Measurements from ENCODE around the gene SEMA4D. TPM values are rescaled to one million over a fixed set of nuclear protein-coding genes. Genes with fewer than 3 reads are reported as not detected.

Gene SEMA4D
- total RNA-seq, 1 donor from 2014 or later, result 54.3 TPM

DNA sequence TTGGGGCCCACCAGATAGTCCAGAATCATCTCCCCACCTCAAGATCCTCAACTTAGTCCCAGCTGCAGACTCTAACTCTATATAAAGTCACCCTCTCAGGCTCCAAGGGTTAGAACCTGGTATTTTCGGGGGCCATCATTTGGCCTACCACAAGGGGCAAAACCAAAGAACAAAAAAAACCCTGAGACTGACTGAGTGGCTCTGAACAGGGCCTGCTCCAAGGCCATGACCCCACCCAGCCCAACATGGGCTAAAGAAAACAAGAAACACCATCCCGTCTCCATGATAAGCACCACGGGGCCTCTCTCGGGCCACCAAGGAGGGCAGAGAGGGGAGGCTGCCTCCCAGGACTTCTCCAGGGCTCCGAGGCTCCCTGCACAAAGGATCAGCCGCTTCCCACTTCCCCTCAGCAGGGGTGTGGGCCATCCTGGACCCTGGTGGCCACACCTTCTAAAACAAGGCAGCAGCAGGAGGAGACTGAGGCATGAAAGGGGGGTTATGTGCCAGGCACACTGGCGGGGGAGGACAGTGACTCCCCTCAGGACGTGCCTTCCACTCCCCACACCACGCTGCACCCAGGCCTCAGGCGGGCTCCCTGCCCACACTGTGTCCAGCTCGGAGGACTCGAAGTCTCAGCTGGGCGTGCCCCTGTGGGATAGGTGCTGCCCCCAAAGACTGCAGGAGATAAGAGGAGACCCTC is 51.5 kb downstream of the SEMA4D start:
- no peak for DNase-seq (ENCODE audit: low spot score)

DNA sequence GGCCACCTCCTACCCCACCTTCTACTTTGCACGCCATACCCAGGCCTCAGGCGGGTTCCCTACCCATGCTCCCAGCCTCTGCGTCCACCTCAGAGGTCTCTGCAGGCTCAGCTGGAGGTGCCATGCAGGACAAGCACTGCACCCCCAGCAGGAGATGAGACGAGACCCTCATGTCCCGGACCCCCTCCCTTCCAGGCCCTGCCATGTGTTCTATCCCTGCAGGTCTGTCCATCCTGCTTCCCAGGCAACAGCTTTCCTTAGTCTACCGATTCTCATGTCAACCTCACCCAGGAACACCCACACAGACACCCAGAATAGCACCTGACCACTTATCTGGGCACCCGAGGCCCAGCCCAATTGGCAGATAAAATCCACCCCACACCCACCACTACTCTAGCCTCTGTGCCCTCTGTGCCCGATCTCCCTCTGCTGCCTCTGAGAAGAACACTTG is 52.1 kb downstream of the SEMA4D start:
- no peak for DNase-seq (ENCODE audit: low spot score)

- DNase-seq (ENCODE audit: low spot score), result no peak
These were observed 52.8 kb downstream of the SEMA4D start for GRCh38 chr9:89444925-89445765.

GRCh38 chr9:89444274-89444673 is 53.6 kb downstream of the SEMA4D start:
- DNase-seq (ENCODE audit: low spot score), result no peak

- no peak for DNase-seq (ENCODE audit: low spot score)
These were observed 54.7 kb downstream of the SEMA4D start for GRCh38 chr9:89442981-89443814.

DNA sequence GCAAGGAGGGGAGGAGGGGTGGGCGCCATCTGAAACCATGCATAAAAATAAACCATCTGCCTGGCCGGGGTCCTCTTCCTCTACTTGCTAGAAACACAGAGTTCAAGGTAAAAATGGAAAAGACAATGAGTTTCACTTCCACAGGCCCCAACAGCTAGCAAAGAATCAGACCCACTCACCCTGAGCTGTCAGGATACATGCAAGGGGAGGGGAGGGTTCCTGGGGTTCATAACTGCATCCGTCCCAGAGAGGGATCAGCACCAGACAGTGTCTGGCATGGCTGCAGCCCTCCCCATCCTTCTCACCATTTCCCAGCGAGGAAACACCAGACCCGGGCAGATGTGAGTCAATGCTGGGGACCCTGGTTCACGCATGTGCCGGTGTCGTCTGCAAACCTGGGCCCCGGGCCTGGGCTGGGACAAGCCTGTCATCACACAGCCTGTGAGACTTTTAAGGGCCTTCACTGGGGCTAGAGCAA is 55.4 kb downstream of the SEMA4D start:
- no peak for DNase-seq (ENCODE audit: low spot score)

GRCh38 chr9:89441986-89442385 is 55.9 kb downstream of the SEMA4D start:
- no peak for DNase-seq (ENCODE audit: low spot score)

GRCh38 chr9:89441655-89441970 is 56.3 kb downstream of the SEMA4D start:
- no peak for DNase-seq (ENCODE audit: low spot score)

DNA sequence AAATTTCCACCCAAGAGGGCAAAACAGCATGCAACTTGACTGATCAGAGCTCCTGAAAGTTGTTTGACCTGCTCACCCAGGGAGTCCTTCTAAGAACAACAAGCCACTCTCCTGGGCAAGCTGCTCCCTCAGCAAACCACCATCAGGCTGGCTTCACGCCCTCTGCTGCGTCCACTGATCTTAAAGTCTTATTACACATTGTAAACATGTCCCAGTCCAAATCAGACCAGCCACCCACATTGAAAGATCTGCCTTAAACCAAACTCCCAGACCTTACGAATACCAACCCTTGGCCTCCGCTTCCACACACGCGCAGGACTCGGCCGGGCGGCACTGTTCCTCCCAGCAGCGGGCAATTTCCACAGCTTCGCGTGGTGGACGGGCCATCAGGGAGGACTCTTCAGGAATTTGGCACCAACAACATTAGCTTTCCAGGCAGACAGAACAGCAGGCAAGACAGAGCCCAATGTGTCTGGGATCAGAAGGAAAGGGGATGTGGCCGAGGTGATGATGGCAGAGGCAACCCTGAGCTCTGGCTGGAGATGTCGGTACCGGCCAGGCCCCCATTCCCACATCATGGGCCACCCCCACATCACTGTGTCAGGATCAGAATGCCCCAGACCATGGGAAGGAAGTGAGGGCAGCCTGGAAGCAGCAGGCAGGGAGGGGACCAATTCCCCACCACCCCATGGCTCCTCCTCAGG is 56.8 kb downstream of the SEMA4D start:
- no peak for DNase-seq (ENCODE audit: low spot score)

DNA sequence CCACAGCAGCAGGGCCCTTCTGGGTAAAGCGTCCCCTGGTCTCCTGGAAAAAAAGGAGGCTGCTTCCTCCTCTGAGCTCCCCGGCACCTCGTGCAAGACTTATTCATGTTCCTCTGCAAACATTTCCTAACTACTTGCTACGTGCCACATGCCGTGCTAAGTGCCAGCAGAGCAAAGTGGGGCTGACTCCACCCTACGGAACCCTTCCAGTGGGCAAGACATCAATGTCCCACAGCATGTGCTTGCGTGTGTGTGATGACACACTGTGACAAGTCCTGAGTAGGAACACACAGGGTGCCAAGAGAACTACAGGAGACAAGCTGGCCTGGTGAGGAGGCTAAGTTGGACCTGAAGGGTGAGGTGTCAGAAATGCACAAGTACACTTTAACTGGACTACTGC is 57.4 kb downstream of the SEMA4D start:
- peak; percentile 70 for DNase-seq (ENCODE audit: low spot score)

- no peak for DNase-seq (ENCODE audit: low spot score)
These were observed 57.9 kb downstream of the SEMA4D start for GRCh38 chr9:89440046-89440445.

DNA sequence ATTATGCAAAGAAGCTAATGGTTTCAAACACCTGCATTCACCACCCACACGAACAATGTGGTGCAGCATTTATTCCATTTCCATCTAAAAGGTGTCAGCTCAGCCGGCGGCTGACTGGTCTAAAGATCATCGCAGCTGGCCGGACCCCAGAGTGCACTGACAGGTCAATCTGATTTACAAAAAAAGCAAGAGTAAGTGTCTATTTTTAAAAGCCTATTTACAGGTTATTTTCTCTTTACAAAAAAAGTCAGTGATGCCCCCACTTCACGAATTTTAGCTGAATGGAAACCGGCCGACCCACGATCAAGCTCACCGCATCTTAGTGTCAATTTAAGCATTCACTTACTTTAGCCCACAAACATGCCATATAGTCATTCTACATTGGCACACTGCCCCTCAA is 58.3 kb downstream of the SEMA4D start:
- no peak for DNase-seq (ENCODE audit: low spot score)

DNA sequence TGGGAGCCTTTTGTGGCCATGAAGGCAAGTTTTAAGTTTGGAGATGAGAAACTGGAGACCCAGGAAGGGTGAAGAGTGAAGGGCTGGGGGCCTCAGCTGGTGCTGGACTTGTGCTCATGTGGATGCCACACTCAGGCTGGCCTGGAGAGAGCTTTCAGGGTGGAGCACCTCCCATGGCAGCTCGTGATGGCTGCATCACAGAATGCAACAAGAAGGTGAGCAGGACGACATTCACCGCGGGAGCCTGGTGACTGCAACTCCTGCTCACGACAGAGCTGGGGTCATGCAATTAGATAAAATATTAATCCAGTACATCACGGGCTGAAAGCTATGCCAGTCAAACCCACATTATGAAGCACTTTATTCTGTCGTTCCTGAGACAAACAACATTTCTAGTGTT is 59.7 kb downstream of the SEMA4D start:
- no peak for DNase-seq (ENCODE audit: low spot score)

GRCh38 chr9:89437772-89438171 is 60.1 kb downstream of the SEMA4D start:
- DNase-seq (ENCODE audit: low spot score), result no peak

- no peak for DNase-seq (ENCODE audit: low spot score)
These were observed 60.8 kb downstream of the SEMA4D start for GRCh38 chr9:89436963-89437625.

DNA sequence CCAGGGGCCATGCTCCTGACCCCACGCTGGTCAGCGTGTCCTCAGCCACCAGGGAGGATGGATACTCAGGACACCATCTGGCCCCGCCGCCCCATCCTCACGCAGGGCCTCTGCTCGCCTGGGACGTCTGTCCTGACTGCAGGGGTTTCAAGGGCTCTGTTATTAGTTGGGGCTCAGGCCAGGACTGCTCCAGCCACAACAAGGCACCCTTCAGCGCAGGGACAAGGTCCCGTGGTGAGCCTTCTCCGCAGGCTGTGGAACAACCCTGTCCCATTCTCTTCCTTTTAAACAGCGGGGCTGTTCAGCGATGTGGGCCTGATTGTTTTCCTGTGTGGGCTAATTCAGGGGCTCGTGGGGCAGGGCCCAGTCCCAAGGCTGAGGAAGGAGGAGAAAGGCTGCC is 61.6 kb downstream of the SEMA4D start:
- DNase-seq (ENCODE audit: low spot score), result no peak

GRCh38 chr9:89435071-89435823 is 62.7 kb downstream of the SEMA4D start:
- peak; percentile 88 for DNase-seq (ENCODE audit: low spot score)

- no peak for DNase-seq (ENCODE audit: low spot score)
These were observed 63.3 kb downstream of the SEMA4D start for GRCh38 chr9:89434636-89435035.

- DNase-seq (ENCODE audit: low spot score), result no peak
These were observed 64.1 kb downstream of the SEMA4D start for GRCh38 chr9:89433826-89434225.

DNA sequence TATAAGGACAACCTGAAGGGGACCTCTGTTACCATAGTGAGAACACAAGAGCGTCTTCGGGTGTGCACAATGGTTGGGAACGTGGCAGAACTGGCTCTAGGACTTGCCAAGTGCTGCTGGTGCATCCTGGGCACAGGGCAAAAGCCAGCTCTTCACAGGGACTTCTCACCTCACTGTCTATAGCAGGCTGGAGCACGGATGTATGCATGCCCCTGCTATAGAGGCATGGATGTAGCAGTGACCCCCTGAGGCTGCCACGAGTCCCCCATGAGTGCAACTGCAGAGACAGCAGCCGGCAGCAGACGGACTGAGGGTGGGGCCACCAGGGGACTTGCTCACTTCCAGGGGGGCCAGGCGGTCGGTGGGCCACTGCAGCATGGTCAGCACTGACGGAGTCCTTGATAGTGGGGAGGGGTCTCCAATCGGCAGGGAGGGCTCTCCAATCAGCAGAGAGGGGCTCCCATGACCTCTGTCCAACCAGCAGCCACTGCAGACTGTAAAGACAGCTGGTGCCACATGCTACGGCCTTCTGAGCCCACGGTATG is 64.9 kb downstream of the SEMA4D start:
- DNase-seq (ENCODE audit: low spot score), result no peak
